HCT116 (cell line): ENCODE measurements around the gene CHMP2A.

Source experiments
- CEBPB ChIP-seq: IDR thresholded peaks from 2 replicates; pipeline ENCODE4 v1.6.1; 2012; ENCODE audit warnings: low read depth
- ELF1 ChIP-seq: IDR thresholded peaks from 2 replicates; pipeline ENCODE4 v1.6.1; 2012; ENCODE audit warnings: low read depth, borderline replicate concordance
- EZH2 ChIP-seq: fragments of 200-600 bp; sonication (generic); IDR thresholded peaks from 2 replicates; pipeline ENCODE4 v1.6.1; 2017; ENCODE audit warnings: antibody characterized with exemption, mixed run types
- EZH2phosphoT487 ChIP-seq: fragments of 200-600 bp; IDR thresholded peaks from 2 replicates; pipeline ENCODE4 v1.6.1; 2018; ENCODE audit warnings: antibody characterized with exemption, borderline replicate concordance
- POLR2A ChIP-seq: IDR thresholded peaks from 2 replicates; pipeline ENCODE4 v1.7.0; 2011; ENCODE audit warnings: borderline replicate concordance; ENCODE audit not compliant: insufficient read depth, insufficient read length; ENCODE audit errors: extremely low read depth
- POLR2AphosphoS5 ChIP-seq: IDR thresholded peaks from 2 replicates; pipeline ENCODE4 v1.6.1; 2011; ENCODE audit warnings: mild to moderate bottlenecking, low read depth, low read length, moderate library complexity
- TCF7L2 ChIP-seq: IDR thresholded peaks from 2 replicates; pipeline ENCODE4 v1.7.0; 2011; ENCODE audit warnings: borderline replicate concordance, inconsistent platforms; ENCODE audit not compliant: insufficient read depth, insufficient read length; ENCODE audit errors: extremely low read depth
- TF ChIP-seq, protein P1 (sequence below): IDR thresholded peaks from 2 replicates; pipeline ENCODE4 v1.6.1; 2012; ENCODE audit warnings: low read depth
- TF ChIP-seq, protein P2 (sequence below), 3 experiments: fragments of 200-600 bp in 1 of 3; sonication (generic) in 1 of 3; IDR thresholded peaks in 2 of 3; conservative IDR thresholded peaks in 1 of 3; 2 replicates each; pipeline ENCODE4 v1.5.1; 2012 to 2017; ENCODE audit warnings: low read depth in 2 of 3, low read length in 2 of 3, antibody characterized with exemption in 1 of 3, borderline replicate concordance in 1 of 3, control low read depth in 1 of 3, mild to moderate bottlenecking in 1 of 3, mixed read lengths in 1 of 3, mixed run types in 1 of 3, moderate library complexity in 1 of 3; ENCODE audit not compliant: insufficient read depth in 1 of 3

DNA sequence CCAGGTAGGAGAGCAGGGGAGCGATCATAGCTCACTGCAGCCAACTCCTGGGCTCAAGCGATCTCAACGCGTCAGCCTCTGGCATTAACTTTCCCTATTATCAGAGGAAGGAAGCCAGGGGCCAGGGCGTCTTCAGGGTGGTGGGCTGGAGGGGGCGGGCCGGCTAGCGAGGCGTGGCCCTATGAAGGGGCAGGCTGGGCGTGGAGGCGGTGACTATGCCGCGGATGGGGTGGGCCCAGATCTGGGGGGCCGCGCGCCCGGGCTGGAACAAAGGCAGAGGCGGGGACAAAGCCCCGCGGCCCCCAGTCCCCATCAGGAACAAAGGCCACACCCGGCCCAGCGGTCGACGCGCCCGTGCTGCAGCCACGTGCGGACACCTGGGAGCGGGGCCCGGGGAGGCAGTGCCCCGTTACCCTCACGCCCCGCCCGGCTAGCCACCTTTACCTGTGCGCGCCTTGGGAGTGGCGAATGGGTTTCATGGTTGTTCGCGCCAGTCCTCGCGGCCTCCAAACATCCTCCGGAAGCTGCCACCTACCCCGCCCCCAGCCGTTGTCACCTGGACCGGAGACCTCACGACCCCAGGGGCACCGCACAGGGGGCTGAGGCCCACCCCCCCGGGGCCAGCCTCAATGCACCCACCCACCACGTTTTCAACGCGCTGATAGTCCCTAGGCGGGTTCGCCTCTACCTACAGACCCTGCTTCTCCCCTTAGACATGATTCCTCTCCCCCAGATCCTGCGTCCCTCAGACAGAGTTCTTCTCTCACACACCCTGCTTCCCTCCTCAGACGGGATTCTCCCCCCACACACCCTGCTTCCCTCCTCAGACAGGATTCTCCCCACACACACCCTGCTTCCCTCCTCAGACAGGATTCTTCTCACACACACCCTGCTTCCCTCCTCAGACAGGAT lies 16.4 kb downstream of the CHMP2A start:
- TF ChIP-seq EZH2: no peak
- TF ChIP-seq, protein P1, sequence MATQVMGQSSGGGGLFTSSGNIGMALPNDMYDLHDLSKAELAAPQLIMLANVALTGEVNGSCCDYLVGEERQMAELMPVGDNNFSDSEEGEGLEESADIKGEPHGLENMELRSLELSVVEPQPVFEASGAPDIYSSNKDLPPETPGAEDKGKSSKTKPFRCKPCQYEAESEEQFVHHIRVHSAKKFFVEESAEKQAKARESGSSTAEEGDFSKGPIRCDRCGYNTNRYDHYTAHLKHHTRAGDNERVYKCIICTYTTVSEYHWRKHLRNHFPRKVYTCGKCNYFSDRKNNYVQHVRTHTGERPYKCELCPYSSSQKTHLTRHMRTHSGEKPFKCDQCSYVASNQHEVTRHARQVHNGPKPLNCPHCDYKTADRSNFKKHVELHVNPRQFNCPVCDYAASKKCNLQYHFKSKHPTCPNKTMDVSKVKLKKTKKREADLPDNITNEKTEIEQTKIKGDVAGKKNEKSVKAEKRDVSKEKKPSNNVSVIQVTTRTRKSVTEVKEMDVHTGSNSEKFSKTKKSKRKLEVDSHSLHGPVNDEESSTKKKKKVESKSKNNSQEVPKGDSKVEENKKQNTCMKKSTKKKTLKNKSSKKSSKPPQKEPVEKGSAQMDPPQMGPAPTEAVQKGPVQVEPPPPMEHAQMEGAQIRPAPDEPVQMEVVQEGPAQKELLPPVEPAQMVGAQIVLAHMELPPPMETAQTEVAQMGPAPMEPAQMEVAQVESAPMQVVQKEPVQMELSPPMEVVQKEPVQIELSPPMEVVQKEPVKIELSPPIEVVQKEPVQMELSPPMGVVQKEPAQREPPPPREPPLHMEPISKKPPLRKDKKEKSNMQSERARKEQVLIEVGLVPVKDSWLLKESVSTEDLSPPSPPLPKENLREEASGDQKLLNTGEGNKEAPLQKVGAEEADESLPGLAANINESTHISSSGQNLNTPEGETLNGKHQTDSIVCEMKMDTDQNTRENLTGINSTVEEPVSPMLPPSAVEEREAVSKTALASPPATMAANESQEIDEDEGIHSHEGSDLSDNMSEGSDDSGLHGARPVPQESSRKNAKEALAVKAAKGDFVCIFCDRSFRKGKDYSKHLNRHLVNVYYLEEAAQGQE: no peak
- TF ChIP-seq, protein P2, sequence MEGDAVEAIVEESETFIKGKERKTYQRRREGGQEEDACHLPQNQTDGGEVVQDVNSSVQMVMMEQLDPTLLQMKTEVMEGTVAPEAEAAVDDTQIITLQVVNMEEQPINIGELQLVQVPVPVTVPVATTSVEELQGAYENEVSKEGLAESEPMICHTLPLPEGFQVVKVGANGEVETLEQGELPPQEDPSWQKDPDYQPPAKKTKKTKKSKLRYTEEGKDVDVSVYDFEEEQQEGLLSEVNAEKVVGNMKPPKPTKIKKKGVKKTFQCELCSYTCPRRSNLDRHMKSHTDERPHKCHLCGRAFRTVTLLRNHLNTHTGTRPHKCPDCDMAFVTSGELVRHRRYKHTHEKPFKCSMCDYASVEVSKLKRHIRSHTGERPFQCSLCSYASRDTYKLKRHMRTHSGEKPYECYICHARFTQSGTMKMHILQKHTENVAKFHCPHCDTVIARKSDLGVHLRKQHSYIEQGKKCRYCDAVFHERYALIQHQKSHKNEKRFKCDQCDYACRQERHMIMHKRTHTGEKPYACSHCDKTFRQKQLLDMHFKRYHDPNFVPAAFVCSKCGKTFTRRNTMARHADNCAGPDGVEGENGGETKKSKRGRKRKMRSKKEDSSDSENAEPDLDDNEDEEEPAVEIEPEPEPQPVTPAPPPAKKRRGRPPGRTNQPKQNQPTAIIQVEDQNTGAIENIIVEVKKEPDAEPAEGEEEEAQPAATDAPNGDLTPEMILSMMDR (IDR thresholded peaks at IDR 0.05 in 2 of 3, conservative IDR thresholded peaks at IDR 0.05 in 1 of 3; ENCODE audit: borderline replicate concordance in 1 of 3, insufficient read depth in 1 of 3, low read depth in 2 of 3, low read length in 2 of 3): no peak
- TF ChIP-seq EZH2phosphoT487: no peak
- TF ChIP-seq POLR2A: no peak
- TF ChIP-seq POLR2AphosphoS5: no peak
- no peak for TF ChIP-seq ELF1
- no peak for TF ChIP-seq CEBPB
- no peak for TF ChIP-seq TCF7L2
